ENCODE measurements around the gene GGCT. TPM values are rescaled to one million over a fixed set of nuclear protein-coding genes. Genes with fewer than 3 reads are reported as not detected.

The GGCT gene
- total and polyA plus RNA-seq, 2 of the 8 experiments (the other 6 are each of a cell fraction or from before 2014, with no cell fraction given), result 50.0 to 129 TPM

DNA sequence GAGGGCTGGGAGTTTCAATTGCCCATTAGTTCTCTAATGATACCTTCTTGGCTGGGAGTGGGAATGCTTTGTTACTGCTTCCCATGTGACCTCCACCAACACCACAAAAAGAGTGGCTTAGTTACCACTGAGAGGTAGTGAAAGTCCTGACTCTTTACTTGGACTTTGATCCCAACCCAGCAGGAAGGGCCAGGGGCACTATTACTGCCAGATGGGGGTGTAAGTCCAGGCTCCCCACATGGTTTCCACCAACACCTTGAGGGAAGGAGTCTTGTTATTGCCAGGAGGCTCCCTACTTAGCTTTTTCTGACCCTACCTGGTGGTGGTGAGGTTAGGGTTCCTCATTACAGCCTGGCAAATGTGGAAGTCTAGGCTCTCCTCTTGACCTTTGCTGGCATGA lies 11.4 kb downstream of the GGCT start:
- H3K14ac ChIP-seq (ENCODE audit: insufficient read length), result no peak overlapping the region
- H3K56ac ChIP-seq (replicated peaks; ENCODE audit: insufficient read length, low read depth, low read length), result no peak overlapping the region
- H3K9me3 ChIP-seq (ENCODE audit: insufficient read depth in 2 of 2, low read depth in 1 of 2, low read length in 1 of 2), result peaks cover 6 to 18% of the 10 kb centered on the region in 2 experiments
- no peak overlapping the region for H2BK5ac ChIP-seq (ENCODE audit: low read depth, low read length)
- TF ChIP-seq ASH2L (IDR thresholded peaks at IDR 0.05; ENCODE audit: low read length) (no peak), MAX (IDR thresholded peaks at IDR 0.05) (no peak), CBX5 (IDR thresholded peaks at IDR 0.05; ENCODE audit: low read depth, low read length) (no peak), HDAC6 (IDR thresholded peaks at IDR 0.05; ENCODE audit: low read depth, low read length) (no peak), SIX5 (IDR thresholded peaks at IDR 0.05; ENCODE audit: low read depth, low read length) (no peak), SAP30 (IDR thresholded peaks at IDR 0.05; ENCODE audit: insufficient read depth, insufficient replicate concordance, low read length) (no peak), JUND (IDR thresholded peaks at IDR 0.05; ENCODE audit: low read length) (no peak), EGR1 (IDR thresholded peaks at IDR 0.05; ENCODE audit: borderline replicate concordance, low read depth, low read length) (no peak), CREB1 (IDR thresholded peaks at IDR 0.05) (no peak)
- TF ChIP-seq, protein P1, sequence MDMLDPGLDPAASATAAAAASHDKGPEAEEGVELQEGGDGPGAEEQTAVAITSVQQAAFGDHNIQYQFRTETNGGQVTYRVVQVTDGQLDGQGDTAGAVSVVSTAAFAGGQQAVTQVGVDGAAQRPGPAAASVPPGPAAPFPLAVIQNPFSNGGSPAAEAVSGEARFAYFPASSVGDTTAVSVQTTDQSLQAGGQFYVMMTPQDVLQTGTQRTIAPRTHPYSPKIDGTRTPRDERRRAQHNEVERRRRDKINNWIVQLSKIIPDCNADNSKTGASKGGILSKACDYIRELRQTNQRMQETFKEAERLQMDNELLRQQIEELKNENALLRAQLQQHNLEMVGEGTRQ (IDR thresholded peaks at IDR 0.05; ENCODE audit: low read length), result no peak
- TF ChIP-seq, protein P2, sequence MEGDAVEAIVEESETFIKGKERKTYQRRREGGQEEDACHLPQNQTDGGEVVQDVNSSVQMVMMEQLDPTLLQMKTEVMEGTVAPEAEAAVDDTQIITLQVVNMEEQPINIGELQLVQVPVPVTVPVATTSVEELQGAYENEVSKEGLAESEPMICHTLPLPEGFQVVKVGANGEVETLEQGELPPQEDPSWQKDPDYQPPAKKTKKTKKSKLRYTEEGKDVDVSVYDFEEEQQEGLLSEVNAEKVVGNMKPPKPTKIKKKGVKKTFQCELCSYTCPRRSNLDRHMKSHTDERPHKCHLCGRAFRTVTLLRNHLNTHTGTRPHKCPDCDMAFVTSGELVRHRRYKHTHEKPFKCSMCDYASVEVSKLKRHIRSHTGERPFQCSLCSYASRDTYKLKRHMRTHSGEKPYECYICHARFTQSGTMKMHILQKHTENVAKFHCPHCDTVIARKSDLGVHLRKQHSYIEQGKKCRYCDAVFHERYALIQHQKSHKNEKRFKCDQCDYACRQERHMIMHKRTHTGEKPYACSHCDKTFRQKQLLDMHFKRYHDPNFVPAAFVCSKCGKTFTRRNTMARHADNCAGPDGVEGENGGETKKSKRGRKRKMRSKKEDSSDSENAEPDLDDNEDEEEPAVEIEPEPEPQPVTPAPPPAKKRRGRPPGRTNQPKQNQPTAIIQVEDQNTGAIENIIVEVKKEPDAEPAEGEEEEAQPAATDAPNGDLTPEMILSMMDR (IDR thresholded peaks at IDR 0.05; ENCODE audit: control extremely low read depth in 1 of 3, insufficient read depth in 1 of 3, low read depth in 1 of 3, low read length in 3 of 3), result no peak
- H3K23ac ChIP-seq (ENCODE audit: insufficient read length), result no peak overlapping the region
- no peak overlapping the region for H2AFZ ChIP-seq (ENCODE audit: low read length)
- no peaks in the 10 kb centered on the region for H3K4me1 ChIP-seq (replicated peaks in 1 of 4; ENCODE audit: control insufficient read depth in 3 of 4, insufficient read depth in 4 of 4, low read length in 3 of 4)
- no peak overlapping the region for H3K4ac ChIP-seq (replicated peaks; ENCODE audit: insufficient read length, low read depth, low read length)
- no peak overlapping the region for H2AK5ac ChIP-seq (ENCODE audit: low read depth, low read length)
- H3K79me2 ChIP-seq (ENCODE audit: control insufficient read depth in 1 of 2, insufficient read depth in 2 of 2, low read length in 2 of 2), result no peaks in the 10 kb centered on the region
- CTCF ChIA-PET (ENCODE audit: partially characterized antibody), result no interaction called here
- FAIRE-seq (no peak), DNase-seq (ENCODE audit: low read depth in 1 of 2, low spot score in 2 of 2) (no peak)
- peaks cover 5 to 30% (median 18%) of the 10 kb centered on the region in 4 experiments; a peak in 6 of 8 replicates for H3K36me3 ChIP-seq (ENCODE audit: control insufficient read depth in 2 of 4, insufficient read depth in 4 of 4, low read length in 3 of 4)
- no peak overlapping the region for H3K18ac ChIP-seq (ENCODE audit: extremely low read depth, low read length)
- POLR2A ChIA-PET (ENCODE audit: partially characterized antibody), result interaction anchor here (2.5 kb wide), 1 partner anchor 15 kb away, joined by 7 read pairs; the partner anchor contains the start of gene NOD1
- no peak overlapping the region for H4K91ac ChIP-seq (replicated peaks; ENCODE audit: insufficient read length, low read length)
- no peaks in the 10 kb centered on the region for H4K20me1 ChIP-seq (replicated peaks in 1 of 2; ENCODE audit: control insufficient read depth in 1 of 2, insufficient read depth in 2 of 2, low read length in 2 of 2)
- no peak overlapping the region for H2BK20ac ChIP-seq (ENCODE audit: low read length)
- H2BK12ac ChIP-seq (ENCODE audit: low read depth, low read length), result no peak overlapping the region
- no peaks in the 10 kb centered on the region for H3K79me1 ChIP-seq (ENCODE audit: low read depth, low read length)
- no peaks in the 10 kb centered on the region for H3K23me2 ChIP-seq (ENCODE audit: low read depth, low read length)
- H3K27ac ChIP-seq (ENCODE audit: low read depth, low read length), result no peak overlapping the region
- H2BK120ac ChIP-seq (replicated peaks; ENCODE audit: low read depth, low read length), result no peak overlapping the region
- H3K4me3 ChIP-seq (ENCODE audit: extremely low read depth in 1 of 4, insufficient read depth in 2 of 4, low read depth in 3 of 4, low read length in 4 of 4), result no peak overlapping the region
- H3K9ac ChIP-seq (replicated peaks in 1 of 4; ENCODE audit: extremely low read depth in 1 of 4, low read depth in 3 of 4, low read length in 3 of 4), result no peak overlapping the region
- no peak overlapping the region for H4K8ac ChIP-seq (ENCODE audit: extremely low read depth, insufficient read depth, low read length)
- no peak overlapping the region for H3K4me2 ChIP-seq (ENCODE audit: insufficient read depth in 1 of 2, low read depth in 2 of 2, low read length in 2 of 2)
- no peak overlapping the region for H4K5ac ChIP-seq (ENCODE audit: insufficient read length, low read depth, low read length)
- no peaks in the 10 kb centered on the region for H3K27me3 ChIP-seq (replicated peaks in 1 of 4; ENCODE audit: control insufficient read depth in 3 of 4, extremely low read depth in 1 of 4, insufficient read depth in 3 of 4, low read length in 3 of 4)
- H2BK15ac ChIP-seq (ENCODE audit: low read length), result no peak overlapping the region

Measured in H1 (cell line).